ENCODE data around the gene FAM53C.
A peak's percentile ranks its signal among the peaks of the same experiment; 100 is the strongest.

Gene FAM53C

DNA sequence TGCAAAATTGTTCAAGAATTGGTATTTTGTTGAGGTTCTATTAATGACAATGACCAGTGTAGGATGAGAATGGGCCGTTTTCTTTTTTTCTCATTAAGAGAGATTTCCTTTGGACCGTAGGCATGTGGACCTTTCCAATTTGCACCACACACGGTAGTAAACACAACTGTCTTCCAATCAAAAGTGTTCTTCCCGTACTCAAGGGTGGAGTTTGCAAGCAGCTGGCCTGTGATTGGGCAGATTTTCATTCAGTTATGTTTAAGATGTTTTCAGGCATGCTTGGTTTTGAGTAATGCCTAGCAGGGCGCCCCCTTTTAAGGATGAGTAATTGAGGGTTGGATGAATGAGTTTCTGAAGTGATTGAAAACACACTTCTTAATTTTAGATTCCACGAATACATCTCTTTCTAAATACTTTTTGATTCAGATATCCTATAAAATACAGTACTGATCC, 16.9 kb downstream of the FAM53C start (continued):
- TF ChIP-seq ZNF600 (tag by site-specific recombination; IDR thresholded peaks at IDR 0.05): no peak
- peak; percentile 68 for TF ChIP-seq SP7 (tag by site-specific recombination; IDR thresholded peaks at IDR 0.05)
- peak; percentile 83 for TF ChIP-seq SP2 (tag by site-specific recombination; IDR thresholded peaks at IDR 0.05)
- TF ChIP-seq, protein P1, sequence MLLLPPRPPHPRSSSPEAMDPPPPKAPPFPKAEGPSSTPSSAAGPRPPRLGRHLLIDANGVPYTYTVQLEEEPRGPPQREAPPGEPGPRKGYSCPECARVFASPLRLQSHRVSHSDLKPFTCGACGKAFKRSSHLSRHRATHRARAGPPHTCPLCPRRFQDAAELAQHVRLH (tag by site-specific recombination; IDR thresholded peaks at IDR 0.05): no peak
- no peak for TF ChIP-seq ZNF354C (tag by site-specific recombination; IDR thresholded peaks at IDR 0.05; ENCODE audit: borderline replicate concordance, low read depth)
- no peak for TF ChIP-seq ZFP41 (tag by site-specific recombination; IDR thresholded peaks at IDR 0.05; ENCODE audit: borderline replicate concordance)
- no peak for TF ChIP-seq FEZF1 (tag by site-specific recombination; IDR thresholded peaks at IDR 0.05)

DNA sequence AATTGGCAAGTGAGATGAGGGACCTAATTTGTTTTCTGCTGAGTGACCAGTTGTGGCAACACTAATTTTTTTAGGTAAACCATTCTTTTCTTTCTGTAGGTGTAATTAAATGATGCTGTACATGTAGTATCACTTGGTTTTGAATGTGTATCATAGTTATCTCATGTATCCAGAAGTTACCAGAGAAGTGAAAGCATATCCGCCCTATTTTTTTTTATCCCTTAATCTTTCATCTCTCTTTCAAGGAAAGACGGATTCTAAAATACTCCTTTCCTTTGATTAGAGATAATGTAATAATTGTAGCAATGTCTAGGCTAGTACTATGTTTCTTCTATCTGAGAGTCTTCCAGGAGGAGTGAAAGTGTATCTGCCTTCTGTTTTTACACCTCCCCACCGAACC, 21.6 kb downstream of the FAM53C start:
- ChIA-PET POLR2A (interaction anchor here (0.6 kb wide), 1 partner anchor 22 kb away, joined by 3 read pairs; no protein-coding TSS in a partner anchor), CTCF (no interaction called here)
- no peak overlapping the region for H3K27ac ChIP-seq (ENCODE audit: extremely low read depth, low read depth, low read length)
- TF ChIP-seq ZNF560 (tag by site-specific recombination; IDR thresholded peaks at IDR 0.05; ENCODE audit: borderline replicate concordance): no peak
- TF ChIP-seq ZSCAN23 (tag by site-specific recombination; IDR thresholded peaks at IDR 0.05): no peak
- TF ChIP-seq KLF16 (tag by site-specific recombination; IDR thresholded peaks at IDR 0.05): no peak
- peak; percentile 62; the same call in 1 of the 2 replicates for TF ChIP-seq PRDM1 (tag by site-specific recombination; IDR thresholded peaks at IDR 0.05)
- TF ChIP-seq HOXA7 (CRISPR knock-in tag; IDR thresholded peaks at IDR 0.05; ENCODE audit: borderline replicate concordance): no peak
- TF ChIP-seq ZNF558 (tag by site-specific recombination; IDR thresholded peaks at IDR 0.05): no peak
- no peak for TF ChIP-seq ZNF791 (tag by site-specific recombination; IDR thresholded peaks at IDR 0.05)
- no peak for TF ChIP-seq ZBTB21 (tag by site-specific recombination; IDR thresholded peaks at IDR 0.05)
- H3K4me1 ChIP-seq (ENCODE audit: control insufficient read depth, insufficient read depth, low read length): peaks cover 19% of the 10 kb centered on the region
- no peak overlapping the region for H3K4me3 ChIP-seq (ENCODE audit: low read depth, low read length)
- peaks cover 0 to 4% of the 10 kb centered on the region in 2 experiments; a peak in 1 of 3 replicates for H3K36me3 ChIP-seq (ENCODE audit: control insufficient read depth in 2 of 2, insufficient read depth in 1 of 2, low read length in 2 of 2)
- no peaks in the 10 kb centered on the region for H3K9me3 ChIP-seq (ENCODE audit: control insufficient read depth, insufficient read depth, low read depth, low read length)

DNA sequence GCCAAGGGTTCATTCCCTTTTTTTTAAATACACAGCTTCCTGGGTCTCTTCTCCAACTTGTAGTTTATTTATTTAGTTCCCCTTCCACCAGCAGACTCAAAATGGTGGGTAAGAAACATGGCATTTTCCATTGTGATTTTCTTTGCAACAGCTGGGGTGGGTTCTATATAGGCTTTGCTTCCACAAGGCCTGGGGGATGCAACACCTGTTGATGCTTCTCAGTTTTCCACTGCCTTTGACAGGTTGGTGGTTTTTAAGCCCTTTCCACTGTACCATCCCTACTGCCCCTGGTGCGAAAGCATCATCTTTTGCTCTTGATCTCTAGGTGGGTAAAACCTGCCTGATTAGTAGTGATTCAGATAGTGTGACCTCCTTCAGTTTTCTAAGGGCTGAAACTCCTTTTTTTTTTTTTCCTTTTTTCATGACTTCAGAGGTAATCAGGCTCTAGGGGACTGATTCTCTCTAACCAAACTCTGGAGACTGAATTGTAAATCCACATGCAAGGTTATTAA, 22.9 kb downstream of the FAM53C start:
- H3K4me1 ChIP-seq (ENCODE audit: control insufficient read depth, insufficient read depth, low read length): peaks cover 9% of the 10 kb centered on the region
- H3K4me3 ChIP-seq (ENCODE audit: low read depth, low read length): no peak overlapping the region
- H3K9me3 ChIP-seq (ENCODE audit: control insufficient read depth, insufficient read depth, low read depth, low read length): no peaks in the 10 kb centered on the region
- no peak overlapping the region for H3K27ac ChIP-seq (ENCODE audit: extremely low read depth, low read depth, low read length)
- TF ChIP-seq GLIS1 (tag by site-specific recombination; IDR thresholded peaks at IDR 0.05): peak; percentile 31; the same call in 1 of the 2 replicates
- peak; percentile 44 for TF ChIP-seq ZBTB17 (tag by site-specific recombination; IDR thresholded peaks at IDR 0.05)
- no peak for TF ChIP-seq ZNF549 (tag by site-specific recombination; IDR thresholded peaks at IDR 0.05)
- TF ChIP-seq, protein P2, sequence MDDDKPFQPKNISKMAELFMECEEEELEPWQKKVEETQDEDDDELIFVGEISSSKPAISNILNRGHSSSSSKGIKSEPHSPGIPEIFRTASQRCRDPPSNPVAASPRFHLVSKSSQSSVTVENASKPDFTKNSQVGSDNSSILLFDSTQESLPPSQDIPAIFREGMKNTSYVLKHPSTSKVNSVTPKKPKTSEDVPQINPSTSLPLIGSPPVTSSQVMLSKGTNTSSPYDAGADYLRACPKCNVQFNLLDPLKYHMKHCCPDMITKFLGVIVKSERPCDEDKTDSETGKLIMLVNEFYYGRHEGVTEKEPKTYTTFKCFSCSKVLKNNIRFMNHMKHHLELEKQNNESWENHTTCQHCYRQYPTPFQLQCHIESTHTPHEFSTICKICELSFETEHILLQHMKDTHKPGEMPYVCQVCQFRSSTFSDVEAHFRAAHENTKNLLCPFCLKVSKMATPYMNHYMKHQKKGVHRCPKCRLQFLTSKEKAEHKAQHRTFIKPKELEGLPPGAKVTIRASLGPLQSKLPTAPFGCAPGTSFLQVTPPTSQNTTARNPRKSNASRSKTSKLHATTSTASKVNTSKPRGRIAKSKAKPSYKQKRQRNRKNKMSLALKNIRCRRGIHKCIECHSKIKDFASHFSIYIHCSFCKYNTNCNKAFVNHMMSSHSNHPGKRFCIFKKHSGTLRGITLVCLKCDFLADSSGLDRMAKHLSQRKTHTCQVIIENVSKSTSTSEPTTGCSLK (tag by site-specific recombination; IDR thresholded peaks at IDR 0.05): no peak
- 0 out of 2 replicates have a peak, but pooled peaks have one; percentile 34 for TF ChIP-seq ZBTB20 (tag by site-specific recombination; IDR thresholded peaks at IDR 0.05)
- TF ChIP-seq SCRT2 (tag by site-specific recombination; IDR thresholded peaks at IDR 0.05): peak; percentile 94
- peak; percentile 90 for TF ChIP-seq SCRT1 (tag by site-specific recombination; IDR thresholded peaks at IDR 0.05; ENCODE audit: borderline replicate concordance)
- CTCF ChIA-PET: interaction anchor here (1.0 to 1.7 kb wide), 2 partner anchors 8 to 9 kb away, joined by 3 to 6 read pairs; partner anchors contain the start of gene KDM3B
- POLR2A ChIA-PET: no interaction called here
- H3K36me3 ChIP-seq (ENCODE audit: control insufficient read depth in 2 of 2, insufficient read depth in 1 of 2, low read length in 2 of 2): peaks cover 0 to 4% of the 10 kb centered on the region in 2 experiments; a peak in 1 of 3 replicates
